Sigmoid colon (tissue), 4 donors: ENCODE data around the gene PCSK5.

Source experiments
- CTCF ChIP-seq, 4 experiments: fragments of 450-650 bp in 3 of 4; fragments of 200-600 bp in 1 of 4; IDR thresholded peaks; one replicate each; pipeline ENCODE4 v1.5.1; 2016 to 2019; ENCODE audit warnings: antibody characterized with exemption in 4 of 4, mild to moderate bottlenecking in 3 of 4, moderate library complexity in 2 of 4
- POLR2A ChIP-seq, 2 donors: fragments of 450-650 bp; IDR thresholded peaks; one replicate each; pipeline ENCODE4 v1.6.1; 2016; ENCODE audit warnings: antibody characterized with exemption in 2 of 2, mild to moderate bottlenecking in 2 of 2, moderate library complexity in 2 of 2
- POLR2AphosphoS5 ChIP-seq, 4 donors: sonication (generic); formaldehyde crosslinking; IDR thresholded peaks; one replicate each; pipeline ENCODE4 v1.6.1; 2017; ENCODE audit warnings: antibody characterized with exemption in 4 of 4

GRCh38 chr9:75992482-75993206 lies 102.2 kb downstream of the PCSK5 start:
- no peak for TF ChIP-seq CTCF (IDR thresholded peaks at IDR 0.05)
- TF ChIP-seq POLR2A (IDR thresholded peaks at IDR 0.05) = no peak
- TF ChIP-seq POLR2AphosphoS5 (IDR thresholded peaks at IDR 0.05) = no peak
